Mucosa of gallbladder (tissue), 1 donor: Measurements from ENCODE around the gene ZNF777. TPM values are rescaled to one million over a fixed set of nuclear protein-coding genes. Genes with fewer than 3 reads are reported as not detected.

Experiments used
- DNase-seq: peaks from one replicate; pipeline ENCODE4 v3.0.0-alpha.2; 2020; ENCODE audit warnings: low spot score
- total RNA-seq: library from RNA; stranded (reverse); gene quantifications from one replicate; pipeline ENCODE4 v1.2.1, GENCODE V29; 2021
- donor health status: DM: no; HTN: no; CAD: no.

The ZNF777 gene
- total RNA-seq, 1 donor from 2014 or later, result 13.7 TPM

- DNase-seq, result peak; percentile 8
Measured at GRCh38 chr7:149477494-149478443, 16.9 kb upstream of the ZNF777 start.

- DNase-seq, result peak; percentile 6
Measured at GRCh38 chr7:149476791-149477190, 15.9 kb upstream of the ZNF777 start.

GRCh38 chr7:149475121-149476045 lies 14.5 kb upstream of the ZNF777 start:
- peak; percentile 4 for DNase-seq

GRCh38 chr7:149474309-149475120 lies 13.7 kb upstream of the ZNF777 start:
- DNase-seq, result peak; percentile 9

GRCh38 chr7:149473251-149473650 lies 12.4 kb upstream of the ZNF777 start:
- peak; percentile 6 for DNase-seq

- DNase-seq, result peak; percentile 4
Measured at GRCh38 chr7:149471289-149471953, 10.6 kb upstream of the ZNF777 start.

GRCh38 chr7:149469806-149470205 lies 8.9 kb upstream of the ZNF777 start:
- peak; percentile 2 for DNase-seq

GRCh38 chr7:149468208-149468607 lies 7.3 kb upstream of the ZNF777 start:
- no peak for DNase-seq

GRCh38 chr7:149467321-149467859 lies 6.5 kb upstream of the ZNF777 start:
- no peak for DNase-seq

- DNase-seq, result no peak
Measured at GRCh38 chr7:149466364-149466763, 5.5 kb upstream of the ZNF777 start.

GRCh38 chr7:149463500-149464161 lies 2.8 kb upstream of the ZNF777 start:
- DNase-seq, result no peak

GRCh38 chr7:149462101-149462520 lies 1.2 kb upstream of the ZNF777 start:
- peak; percentile 1 for DNase-seq

- DNase-seq, result peak; percentile 8
Measured at GRCh38 chr7:149459540-149460452, 1.1 kb downstream of the ZNF777 start.

GRCh38 chr7:149459201-149459539 lies 1.7 kb downstream of the ZNF777 start:
- DNase-seq, result peak; percentile 7

- peak; percentile 5 for DNase-seq
Measured at GRCh38 chr7:149458235-149458634, 2.6 kb downstream of the ZNF777 start.

- peak; percentile 6 for DNase-seq
Measured at GRCh38 chr7:149457766-149458165, 3.1 kb downstream of the ZNF777 start.

GRCh38 chr7:149456506-149457421 lies 4.1 kb downstream of the ZNF777 start:
- peak; percentile 4 for DNase-seq
